Activated CD8-positive, alpha-beta memory T cell treated with anti-CD3 and anti-CD28 coated beads for 48 hours (primary cell): ENCODE results near the gene NEGR1.
"Not testable (repeated sequence)": the region's sequence is repeated elsewhere in the genome, so short reads cannot be mapped to it uniquely, and the experiment has no call there.

ENCODE experiments used
- DNase-seq, 3 experiments: peaks; one replicate each; pipeline ENCODE4 v3.0.0-alpha.2; 2020; ENCODE audit warnings: low read depth in 2 of 3, low spot score in 2 of 3

The NEGR1 gene

DNA sequence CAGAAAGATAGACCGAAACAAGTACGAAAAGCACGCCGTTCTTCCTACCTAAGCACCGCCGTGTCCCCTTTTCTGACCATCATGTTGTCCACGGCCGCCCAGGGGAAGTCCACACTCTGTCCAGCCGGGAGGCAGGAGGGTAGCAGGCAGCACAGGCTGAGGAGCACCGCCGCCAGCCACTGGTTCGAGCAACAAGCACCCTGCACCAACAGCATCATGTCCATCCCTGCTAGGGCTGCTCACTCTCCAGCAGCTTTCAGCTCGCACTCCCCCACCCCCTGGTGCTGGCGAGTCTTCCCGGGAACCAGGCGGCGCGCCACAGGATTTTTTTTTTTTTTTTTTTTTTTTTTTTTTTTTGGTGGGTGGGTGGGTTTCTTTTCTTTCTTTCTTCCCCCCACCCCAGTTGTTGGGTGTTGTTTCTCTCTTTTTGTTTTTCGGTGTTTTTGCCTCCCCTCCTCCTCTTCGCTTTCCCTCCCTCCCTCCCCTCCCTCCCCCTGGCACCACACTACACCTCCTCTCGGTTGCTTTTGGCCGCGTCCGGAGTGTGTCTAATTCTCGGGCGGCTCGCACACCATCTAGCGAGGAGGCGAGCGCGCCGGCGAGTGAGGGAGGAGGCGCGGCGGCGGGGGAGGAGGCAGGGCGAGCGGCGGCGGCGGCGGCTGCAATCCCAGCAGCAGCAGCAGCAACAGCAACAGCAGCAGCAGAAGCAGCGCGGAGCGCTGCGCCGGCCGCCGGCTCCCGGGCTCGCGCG is at the start of gene NEGR1:
TSS of gene NEGR1 (minus strand) at position 269 of the 751 bp plus-strand sequence.
- DNase-seq = peak; percentile 27 to 47 (median 30)

DNA sequence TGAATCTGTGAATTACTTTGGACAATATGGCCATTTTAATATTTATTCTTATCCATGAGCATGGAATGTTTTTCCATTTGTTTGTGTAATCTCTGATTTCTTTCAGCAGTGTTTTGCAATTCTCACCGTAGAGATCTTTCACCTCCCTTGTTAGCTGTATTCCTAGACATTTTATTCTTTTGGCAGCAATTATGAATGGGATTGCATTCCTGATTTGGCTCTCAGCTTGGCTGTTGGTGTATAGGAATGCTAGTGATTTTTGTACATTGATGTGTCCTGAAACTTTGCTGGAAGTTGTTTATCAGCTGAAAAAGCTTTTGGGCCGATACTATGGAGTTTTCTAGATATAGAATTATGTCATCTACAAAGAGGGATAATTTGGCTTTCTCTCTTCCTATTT is 44.2 kb upstream of the NEGR1 start:
- DNase-seq = no peak

DNA sequence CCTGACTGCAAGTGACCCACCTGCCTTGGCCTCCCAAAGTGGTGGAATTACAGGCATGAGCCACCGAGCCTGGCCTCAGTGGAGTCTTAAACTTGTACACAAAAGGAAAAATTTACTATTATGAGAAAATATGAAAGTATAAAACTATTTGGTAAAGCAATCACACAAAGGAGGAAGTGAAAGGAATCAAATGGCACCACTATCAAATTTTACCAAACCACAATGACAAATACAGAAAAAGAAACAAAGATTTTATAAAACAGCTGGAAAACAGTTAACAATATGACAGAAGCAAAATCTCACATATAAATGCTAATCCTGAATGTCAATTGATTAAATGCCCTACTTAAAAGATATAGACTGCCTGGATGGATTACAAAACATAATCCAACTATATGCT is 42.1 kb upstream of the NEGR1 start:
- DNase-seq = no peak

DNA sequence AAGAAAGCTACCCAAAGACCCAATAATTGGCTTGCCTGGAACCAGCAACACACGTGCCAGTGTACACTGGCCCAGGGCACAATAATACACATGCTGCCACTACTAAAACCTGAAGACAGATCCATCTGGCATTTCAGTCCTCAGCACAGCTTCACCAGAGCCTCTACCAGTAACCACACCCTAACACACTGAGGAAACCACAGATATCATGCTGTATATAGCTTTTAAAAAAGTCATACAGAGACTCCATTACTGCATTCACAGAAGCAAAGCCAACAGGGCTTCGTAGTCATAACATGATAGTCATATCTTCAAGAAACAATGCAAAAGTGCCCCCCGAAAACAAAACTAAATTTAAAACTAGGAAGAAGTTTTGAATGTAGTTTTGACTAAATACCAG is 40.6 kb upstream of the NEGR1 start:
- DNase-seq = no peak

DNA sequence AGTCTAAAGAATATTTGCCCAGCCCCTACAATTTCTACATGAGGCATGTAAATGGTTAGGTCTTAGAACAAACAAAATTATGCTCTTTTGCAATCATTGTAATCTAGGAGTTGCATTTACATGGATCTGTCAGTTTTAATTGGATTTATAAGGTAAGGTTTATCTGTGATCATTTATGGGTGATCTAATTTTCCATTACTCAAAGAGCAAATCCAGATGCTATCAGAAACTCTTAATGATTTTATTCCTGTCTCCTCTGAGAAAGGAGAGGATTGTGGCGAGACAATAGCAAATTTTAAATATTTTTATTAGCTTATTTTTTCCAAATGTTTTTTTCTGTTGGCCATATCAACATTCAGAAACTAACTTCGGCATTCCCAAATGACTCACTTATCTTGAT is 14.2 kb upstream of the NEGR1 start:
- no peak for DNase-seq

DNA sequence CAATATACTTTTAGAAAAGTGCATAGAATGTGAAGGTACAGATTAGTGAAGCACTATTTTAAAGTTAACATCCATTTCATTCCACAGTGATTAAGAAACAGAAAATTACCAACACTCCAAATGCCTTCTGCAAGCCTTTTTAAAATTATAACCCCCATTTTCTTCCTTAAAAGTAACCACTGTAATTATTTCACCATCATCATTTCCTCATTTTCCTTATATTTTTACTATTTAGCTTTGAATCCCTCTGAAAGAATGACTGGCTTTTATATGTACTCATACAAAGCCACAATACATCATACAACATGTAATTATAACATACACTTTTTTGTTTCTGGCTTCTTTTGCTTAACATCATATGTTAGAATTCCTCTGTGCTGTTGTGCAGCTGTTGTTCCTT is 6.5 kb upstream of the NEGR1 start:
- DNase-seq = no peak

DNA sequence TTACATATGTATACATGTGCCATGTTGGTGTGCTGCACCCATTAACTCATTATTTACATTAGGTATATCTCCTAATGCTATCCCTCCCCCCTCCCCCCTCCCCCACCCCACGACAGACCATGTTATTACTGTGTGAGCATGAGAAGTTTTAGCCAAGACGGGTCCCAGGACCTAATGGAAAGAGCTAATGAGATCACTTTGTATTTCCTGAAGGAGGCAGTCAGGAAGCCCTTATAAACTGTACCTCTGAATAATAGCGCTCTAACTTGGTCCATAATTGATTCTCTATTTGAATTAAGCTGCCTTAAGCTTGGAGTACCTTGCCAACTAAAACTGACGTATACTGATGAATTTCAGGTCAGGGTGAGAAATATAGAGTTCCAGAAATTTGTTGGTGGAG is 4.1 kb upstream of the NEGR1 start:
- DNase-seq = no peak

DNA sequence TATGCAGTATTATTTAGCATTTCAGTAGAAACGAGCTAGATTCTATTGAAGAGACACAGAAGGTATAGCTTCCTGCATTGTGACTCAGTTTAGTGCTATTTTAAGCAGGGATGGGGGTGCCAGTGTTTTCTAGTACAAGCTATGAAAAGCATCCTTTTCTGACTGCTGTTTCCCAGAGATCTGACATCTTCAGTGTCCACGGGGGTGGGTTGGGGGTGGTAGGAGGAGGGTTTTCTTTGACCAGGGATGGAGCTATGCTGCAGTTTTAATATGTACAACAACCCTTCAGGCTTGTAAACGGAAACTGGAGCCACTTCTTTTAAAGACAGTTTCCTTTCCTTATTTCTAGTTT is 2.7 kb upstream of the NEGR1 start:
- DNase-seq = no peak

DNA sequence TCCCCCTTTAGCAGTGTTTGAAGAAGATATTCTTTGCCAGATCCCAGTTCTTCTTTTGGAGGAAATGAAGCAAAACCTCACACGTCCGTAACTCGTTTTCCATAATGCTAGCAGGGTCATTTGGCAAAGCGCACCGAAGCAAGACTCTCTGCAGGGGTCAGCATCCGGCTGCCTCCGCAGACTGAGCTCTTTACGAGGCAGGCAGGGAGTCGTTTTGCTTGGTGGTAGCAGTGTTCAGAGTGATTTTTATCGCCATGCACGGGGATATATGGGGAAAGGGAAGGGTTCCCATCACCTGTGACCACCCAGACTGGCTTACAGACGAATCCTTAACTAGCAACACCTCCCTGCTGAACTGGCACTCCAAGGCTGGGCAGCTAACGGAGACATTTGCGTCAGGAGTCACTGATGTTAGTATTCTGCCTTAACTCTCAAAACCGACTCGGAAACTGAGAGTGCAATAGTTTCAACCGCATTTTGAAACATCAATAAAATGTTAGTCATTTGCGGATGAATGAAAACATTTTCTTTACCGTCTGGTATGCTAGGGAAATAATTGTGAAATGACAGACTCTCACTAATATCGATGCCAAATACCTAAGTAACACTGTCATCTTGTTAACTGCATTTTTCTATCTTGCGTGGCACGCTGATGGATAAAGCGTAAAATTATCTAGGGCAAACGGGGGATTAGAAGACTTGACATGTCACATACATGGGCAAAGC is 2.2 kb upstream of the NEGR1 start:
- peak in 1 of 3 experiments; percentile 1 for DNase-seq

DNA sequence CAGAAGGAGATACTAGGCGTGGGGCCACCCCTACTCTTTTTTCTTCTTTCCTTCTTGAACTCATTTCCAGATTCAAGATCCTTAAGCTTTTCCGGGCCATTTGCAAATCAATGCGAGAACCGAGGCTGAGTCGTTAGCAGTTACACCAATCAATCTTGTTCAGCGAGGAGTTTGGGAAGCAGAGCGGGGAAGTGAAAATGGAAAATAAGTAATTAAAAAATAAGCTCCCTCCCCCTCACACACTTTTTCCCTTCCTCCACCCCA is 1.7 kb upstream of the NEGR1 start:
- DNase-seq = no peak

DNA sequence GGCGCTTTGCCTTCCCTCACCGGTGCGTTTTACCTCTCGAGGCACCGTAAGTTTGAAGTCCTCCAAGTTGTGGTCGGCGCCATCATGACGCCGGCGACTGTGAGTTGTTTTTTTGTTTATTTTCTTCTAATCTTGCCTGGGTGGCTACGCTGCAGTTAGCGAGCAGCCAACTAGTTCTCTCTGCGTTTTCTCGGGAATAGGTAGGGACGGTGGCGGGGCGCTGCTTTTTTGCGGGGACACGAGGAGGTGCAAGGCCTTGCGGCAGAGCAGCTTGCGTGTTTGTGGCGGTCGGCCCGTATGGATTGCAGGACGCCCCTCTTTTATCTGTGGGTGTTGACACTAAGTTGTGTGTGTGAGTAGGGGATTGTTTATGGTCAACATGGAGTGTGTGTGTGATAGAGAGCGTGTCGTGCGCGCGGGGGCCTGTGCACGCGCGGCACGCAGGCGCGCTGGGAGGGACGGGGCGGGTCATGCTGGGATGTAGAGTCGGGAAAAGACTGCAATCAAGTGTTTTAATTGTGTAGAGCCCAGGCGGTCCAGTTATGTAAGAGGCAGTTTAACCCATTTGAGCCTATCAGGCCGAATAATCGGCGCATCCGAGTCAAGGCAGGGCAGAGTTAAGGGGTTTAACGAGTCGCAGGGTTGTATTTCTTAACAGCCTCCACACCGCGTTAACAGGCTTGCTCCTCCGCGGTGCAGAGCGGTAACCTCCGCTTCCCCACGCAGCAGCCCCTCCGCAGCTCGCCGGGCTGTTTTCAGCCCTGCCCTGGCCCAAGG is 1.2 kb upstream of the NEGR1 start:
- DNase-seq = peak in 1 of 3 experiments; percentile 6

DNA sequence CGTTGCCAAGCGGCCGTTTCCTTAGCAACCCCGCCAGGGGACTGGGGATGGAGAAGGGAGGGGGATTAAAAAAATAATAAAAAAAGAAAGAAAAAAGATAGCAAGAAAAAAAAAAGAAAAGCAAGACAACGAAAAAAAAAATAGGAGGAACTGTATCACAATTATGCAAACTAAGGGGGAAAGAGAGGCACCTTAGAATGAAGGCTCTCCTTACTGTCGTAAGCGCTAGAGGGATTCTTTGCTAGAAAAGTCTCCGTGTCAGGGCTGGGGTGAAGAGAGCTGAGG is 625 bp upstream of the NEGR1 start:
- no peak for DNase-seq

DNA sequence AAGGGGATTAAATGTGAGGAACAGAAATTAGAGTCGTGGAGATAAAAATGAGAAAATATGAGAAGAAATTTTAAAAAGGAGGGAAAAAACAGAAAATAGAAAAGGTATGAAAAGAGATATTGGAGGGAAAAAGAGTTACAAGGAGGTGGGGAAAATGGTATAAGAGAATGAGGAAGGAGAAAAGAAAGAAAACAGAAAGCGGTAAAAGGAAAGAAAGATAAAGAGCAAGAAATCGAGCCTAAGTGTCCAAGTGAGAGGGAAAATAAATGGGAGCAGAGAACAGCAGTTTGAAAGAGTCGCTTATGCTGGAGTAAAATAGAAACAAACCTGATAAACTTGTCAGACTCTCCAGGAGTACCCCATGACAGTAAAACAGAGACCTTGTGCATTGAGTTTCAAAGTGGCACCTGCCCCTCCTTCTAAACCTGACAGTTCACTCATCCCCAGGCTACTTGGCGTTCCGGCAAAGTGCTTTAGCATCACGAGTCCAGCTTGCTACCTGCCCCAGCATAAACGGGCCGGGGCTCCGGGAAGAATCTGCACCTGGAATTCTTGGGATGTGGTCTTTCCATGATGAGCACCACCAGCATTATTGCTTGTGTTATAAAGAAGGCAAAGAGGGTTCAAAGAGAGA is 585 bp downstream of the NEGR1 start:
- no peak for DNase-seq

DNA sequence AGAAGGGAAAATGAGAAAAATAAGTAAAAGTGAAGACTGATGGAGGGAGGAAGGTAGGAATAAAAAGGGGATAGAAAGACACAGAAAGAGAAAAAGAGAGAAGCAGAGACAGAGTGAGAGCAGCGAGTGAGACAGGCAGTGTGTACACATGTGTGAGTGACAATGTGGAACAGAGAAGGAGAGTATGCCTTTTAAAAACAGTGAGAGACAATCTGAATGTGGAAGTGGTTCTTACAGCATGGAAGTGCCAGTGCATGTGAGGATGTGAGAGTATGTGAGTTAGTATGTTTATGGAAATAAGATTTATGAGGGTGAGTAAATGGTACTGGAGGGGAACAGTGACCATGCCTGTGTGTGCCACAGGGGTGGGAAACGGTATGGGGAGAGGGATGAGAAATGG is 1.2 kb downstream of the NEGR1 start:
- DNase-seq = no peak

DNA sequence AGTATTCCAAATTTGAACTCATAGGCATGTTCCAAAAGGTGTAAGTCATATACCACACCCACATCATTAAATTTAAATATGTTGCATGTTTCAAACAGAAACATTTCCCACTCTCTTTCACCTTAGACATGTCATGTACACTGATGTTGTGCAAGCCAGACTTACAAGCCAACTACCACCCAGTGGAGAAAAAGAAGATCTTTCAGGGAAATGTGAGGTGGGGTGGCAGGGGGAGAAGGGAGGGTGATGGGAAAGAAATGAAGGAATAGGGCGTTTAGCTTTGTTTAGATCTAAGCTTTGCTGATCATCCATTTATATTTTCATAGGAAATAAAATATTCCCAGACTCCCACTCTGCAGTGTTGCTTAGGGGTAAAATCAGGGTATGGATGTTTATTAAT is 1.6 kb downstream of the NEGR1 start:
- DNase-seq = no peak

DNA sequence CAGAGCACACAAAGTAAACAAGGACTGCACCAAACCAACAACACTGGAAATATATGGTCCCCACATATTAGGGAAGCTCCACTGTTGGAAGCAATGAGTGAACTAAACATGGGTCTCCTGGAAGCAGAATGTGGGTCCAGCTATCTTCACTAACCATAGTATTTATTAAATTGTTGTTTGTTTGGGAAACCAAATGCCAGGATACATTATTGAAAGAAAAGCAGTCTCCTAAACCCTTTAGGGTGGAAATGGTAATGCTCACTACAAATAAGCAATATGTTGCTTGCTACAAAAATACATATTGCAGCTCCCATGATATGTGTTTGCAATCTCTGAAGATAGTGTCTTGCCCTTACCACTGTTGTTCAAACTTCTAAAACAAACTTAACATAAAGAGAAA is 2.2 kb downstream of the NEGR1 start:
- DNase-seq = no peak

DNA sequence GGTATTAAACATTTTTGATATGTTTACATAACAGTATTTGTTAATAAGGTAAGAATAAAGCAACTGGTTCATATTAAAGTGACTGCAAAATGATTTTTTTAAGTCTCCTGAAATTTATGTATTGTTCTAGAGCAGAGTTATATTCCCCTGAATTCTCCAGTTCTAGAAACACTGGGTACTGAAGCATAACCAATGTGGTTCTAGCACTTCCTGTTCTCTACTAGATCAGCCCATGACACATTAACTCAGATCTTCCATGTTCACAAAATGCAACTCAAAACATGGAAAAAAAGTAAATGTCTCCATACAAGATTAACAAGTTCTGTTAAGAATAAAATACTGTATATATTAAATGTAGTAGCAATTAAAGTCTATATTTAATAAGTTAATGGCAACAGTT is 3.9 kb downstream of the NEGR1 start:
- DNase-seq = no peak

DNA sequence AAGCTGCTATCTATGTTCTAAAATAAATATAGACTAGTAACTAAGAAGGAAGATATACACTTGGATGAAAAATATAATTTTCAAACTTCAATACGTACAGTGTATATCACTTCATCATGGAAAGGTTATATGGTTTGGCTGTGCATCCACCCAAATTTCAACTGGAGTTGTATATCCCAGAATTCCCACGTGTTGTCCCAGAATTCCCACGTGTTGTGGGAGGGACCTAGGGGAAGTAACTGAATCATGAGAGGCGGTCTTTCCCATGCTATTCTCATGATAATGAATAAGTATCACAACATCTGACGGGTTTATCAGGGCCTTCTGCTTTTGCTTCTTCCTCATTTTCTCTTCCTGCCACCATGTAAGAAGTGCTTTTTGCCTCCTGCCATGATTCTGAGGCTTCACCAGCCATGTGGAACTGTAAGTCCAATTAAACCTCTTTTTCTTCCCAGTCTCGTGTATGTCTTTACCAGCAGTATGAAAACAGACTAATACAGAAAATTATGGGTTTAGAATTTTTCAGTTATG is 10.7 kb downstream of the NEGR1 start:
- DNase-seq = no peak

DNA sequence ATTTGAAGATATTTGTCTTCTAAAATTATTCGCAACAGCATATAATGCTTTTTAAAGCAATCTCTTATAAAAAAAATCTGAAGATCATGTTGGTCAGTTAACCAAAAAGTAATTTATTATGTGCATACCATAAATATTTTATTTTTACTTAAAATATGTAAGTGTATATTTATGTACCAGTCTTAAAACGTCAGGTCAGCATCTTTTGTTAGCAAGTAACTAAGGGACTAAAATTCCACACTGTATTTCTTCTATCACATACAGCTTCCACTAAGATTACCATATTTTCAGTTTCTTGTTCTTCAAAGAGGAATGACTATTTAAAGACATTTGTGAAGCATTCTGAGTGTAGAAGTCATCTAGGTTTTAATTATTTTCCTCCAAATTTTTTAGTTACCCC is 19.6 kb downstream of the NEGR1 start:
- no peak for DNase-seq

DNA sequence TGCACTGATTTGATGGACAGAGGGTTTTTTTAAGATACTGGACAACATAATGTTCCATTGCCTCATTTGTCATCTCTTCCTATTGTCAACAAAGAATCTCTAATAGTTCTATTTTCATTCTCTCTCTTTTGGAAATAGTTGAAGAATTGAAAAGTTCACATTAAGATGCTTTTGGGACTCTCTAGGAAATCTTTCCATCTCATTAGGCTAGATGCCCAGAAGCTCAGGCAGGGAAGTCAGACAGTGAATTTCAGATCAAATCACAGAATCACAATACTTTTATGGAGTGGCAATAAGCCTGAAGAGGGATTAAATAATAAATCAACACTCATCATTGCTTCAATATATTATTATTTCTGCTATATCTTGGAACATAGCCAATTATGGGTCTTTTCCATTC is 29.2 kb downstream of the NEGR1 start:
- DNase-seq = no peak

DNA sequence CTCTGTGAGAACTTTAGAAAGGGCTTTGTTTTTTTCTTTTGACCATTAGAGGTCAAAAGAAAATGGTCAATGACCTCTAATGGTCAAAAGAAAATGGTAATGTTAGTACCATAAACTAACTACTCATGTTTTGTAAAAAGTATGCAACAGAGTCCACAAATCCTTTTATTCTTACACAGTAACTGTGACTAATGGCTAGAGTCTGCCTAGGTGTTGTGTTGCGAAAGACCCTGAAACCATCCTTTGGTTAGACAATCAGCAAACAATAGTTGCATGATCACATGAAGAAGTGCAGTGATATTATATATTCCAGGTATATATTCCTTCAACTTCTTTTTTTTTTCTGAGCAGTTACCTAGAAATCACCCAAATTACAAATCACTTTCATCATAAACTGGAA is 40.9 kb downstream of the NEGR1 start:
- DNase-seq = no peak

DNA sequence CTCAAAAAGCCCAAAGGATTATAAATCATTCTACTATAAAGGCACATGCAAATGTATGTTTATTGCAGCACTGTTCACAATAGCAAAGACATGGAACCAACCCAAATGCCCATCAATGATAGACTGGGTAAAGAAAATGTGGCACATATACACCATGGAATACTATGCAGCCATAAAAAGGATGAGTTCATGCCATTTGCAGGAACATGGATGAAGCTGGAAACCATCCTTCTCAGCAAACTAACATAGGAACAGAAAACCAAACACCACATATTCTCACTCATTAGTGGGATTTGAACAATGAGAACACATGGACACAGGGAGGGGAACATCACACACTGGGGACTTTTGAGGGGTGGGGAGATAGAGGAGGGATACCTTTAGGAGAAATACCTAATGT is 46.4 kb downstream of the NEGR1 start:
- not testable (repeated sequence) for DNase-seq
